ENCODE data around the gene AAR2.

DNA sequence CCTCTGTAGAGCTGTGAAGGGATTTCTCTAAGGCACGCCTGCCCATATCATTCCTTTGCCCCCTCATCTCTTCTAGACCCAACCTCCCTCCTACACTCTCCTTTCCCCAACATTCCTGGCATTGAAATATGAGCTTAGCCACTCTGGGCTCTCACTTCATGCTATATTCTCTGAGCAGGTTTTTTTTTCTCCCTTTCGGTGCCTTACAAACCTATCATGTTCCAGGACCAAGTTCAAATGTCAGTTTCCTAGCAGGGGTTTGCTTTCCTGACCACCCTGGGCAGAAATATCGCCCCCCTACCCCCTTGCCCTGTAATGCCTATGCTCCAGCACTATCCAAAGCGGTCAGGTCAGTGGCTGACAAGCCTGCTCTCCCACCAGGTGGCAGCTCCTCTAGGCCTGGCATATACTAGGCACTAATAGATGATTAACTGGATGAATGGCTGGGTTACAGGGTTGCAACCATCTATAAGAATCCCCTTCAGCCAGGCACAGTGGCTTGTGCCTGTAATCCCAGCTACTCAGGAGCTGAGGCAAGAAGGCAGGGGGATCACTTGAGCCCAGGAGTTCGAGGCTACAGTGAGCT, 25.7 kb upstream of the AAR2 start:
- no peak for TF ChIP-seq JUND (IDR thresholded peaks at IDR 0.05)
- TF ChIP-seq, protein P1, sequence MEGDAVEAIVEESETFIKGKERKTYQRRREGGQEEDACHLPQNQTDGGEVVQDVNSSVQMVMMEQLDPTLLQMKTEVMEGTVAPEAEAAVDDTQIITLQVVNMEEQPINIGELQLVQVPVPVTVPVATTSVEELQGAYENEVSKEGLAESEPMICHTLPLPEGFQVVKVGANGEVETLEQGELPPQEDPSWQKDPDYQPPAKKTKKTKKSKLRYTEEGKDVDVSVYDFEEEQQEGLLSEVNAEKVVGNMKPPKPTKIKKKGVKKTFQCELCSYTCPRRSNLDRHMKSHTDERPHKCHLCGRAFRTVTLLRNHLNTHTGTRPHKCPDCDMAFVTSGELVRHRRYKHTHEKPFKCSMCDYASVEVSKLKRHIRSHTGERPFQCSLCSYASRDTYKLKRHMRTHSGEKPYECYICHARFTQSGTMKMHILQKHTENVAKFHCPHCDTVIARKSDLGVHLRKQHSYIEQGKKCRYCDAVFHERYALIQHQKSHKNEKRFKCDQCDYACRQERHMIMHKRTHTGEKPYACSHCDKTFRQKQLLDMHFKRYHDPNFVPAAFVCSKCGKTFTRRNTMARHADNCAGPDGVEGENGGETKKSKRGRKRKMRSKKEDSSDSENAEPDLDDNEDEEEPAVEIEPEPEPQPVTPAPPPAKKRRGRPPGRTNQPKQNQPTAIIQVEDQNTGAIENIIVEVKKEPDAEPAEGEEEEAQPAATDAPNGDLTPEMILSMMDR (IDR thresholded peaks at IDR 0.05): 0 out of 2 replicates have a peak, but pooled peaks have one; percentile 11
- TF ChIP-seq, protein P2, sequence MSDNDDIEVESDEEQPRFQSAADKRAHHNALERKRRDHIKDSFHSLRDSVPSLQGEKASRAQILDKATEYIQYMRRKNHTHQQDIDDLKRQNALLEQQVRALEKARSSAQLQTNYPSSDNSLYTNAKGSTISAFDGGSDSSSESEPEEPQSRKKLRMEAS (IDR thresholded peaks at IDR 0.05; ENCODE audit: low read depth): no peak
- TF ChIP-seq RFX5 (IDR thresholded peaks at IDR 0.05; ENCODE audit: low read length): no peak
- no peak for TF ChIP-seq EZH2phosphoT487 (IDR thresholded peaks at IDR 0.05; ENCODE audit: borderline replicate concordance, low read depth)
- no peak for TF ChIP-seq RXRA (IDR thresholded peaks at IDR 0.05; ENCODE audit: borderline replicate concordance, low read depth)
- no peak for TF ChIP-seq CHD2 (IDR thresholded peaks at IDR 0.05; ENCODE audit: low read length, partially characterized antibody)
- no peak for TF ChIP-seq MEF2A (IDR thresholded peaks at IDR 0.05; ENCODE audit: borderline replicate concordance, low read depth)
- TF ChIP-seq SIN3A (IDR thresholded peaks at IDR 0.05; ENCODE audit: borderline replicate concordance, low read depth, low read length): no peak
- no peak for TF ChIP-seq POLR2AphosphoS5 (IDR thresholded peaks at IDR 0.05; ENCODE audit: low read depth, low read length)

Data from SK-N-SH (cell line).